ENCODE data around the gene CMTM4.
"Not testable (repeated sequence)": the region's sequence is repeated elsewhere in the genome, so short reads cannot be mapped to it uniquely, and the experiment has no call there.

The CMTM4 gene

GRCh38 chr16:66594739-66595138, 101.8 kb downstream of the CMTM4 start:
- DNase-seq (ENCODE audit: low read depth, low spot score), result no peak

GRCh38 chr16:66592814-66593213, 103.7 kb downstream of the CMTM4 start:
- no peak for DNase-seq (ENCODE audit: low read depth, low spot score)

- DNase-seq (ENCODE audit: low read depth, low spot score), result no peak
Observed at GRCh38 chr16:66592241-66592640, 104.3 kb downstream of the CMTM4 start.

- no peak for DNase-seq (ENCODE audit: low read depth, low spot score)
Observed at GRCh38 chr16:66591018-66591417, 105.5 kb downstream of the CMTM4 start.

- no peak for DNase-seq (ENCODE audit: low read depth, low spot score)
Observed at GRCh38 chr16:66590322-66590721, 106.2 kb downstream of the CMTM4 start.

- DNase-seq (ENCODE audit: low read depth, low spot score), result no peak
Observed at GRCh38 chr16:66588981-66589713, 107.4 kb downstream of the CMTM4 start.

- no peak for DNase-seq (ENCODE audit: low read depth, low spot score)
Observed at GRCh38 chr16:66587881-66588600, 108.5 kb downstream of the CMTM4 start.

GRCh38 chr16:66585481-66586239, 110.9 kb downstream of the CMTM4 start:
- DNase-seq (ENCODE audit: low read depth, low spot score), result no peak

- no peak for DNase-seq (ENCODE audit: low read depth, low spot score)
Observed at GRCh38 chr16:66581246-66581952, 115.1 kb downstream of the CMTM4 start.

GRCh38 chr16:66580605-66581209, 115.8 kb downstream of the CMTM4 start:
- no peak for DNase-seq (ENCODE audit: low read depth, low spot score)

- no peak for DNase-seq (ENCODE audit: low read depth, low spot score)
Observed at GRCh38 chr16:66578651-66579531, 117.7 kb downstream of the CMTM4 start, which contains the start of gene CMTM2. Gene CMTM2, plus strand, starts transcription at chr16:66579463. Its CDS starts 145 bp downstream, at chr16:66579608.

- no peak for DNase-seq (ENCODE audit: low read depth, low spot score)
Observed at GRCh38 chr16:66576296-66576695, 120.2 kb downstream of the CMTM4 start.

- DNase-seq (ENCODE audit: low read depth, low spot score), result no peak
Observed at GRCh38 chr16:66575060-66575459, 121.5 kb downstream of the CMTM4 start.

GRCh38 chr16:66574531-66574930, 122.0 kb downstream of the CMTM4 start:
- no peak for DNase-seq (ENCODE audit: low read depth, low spot score)

- no peak for DNase-seq (ENCODE audit: low read depth, low spot score)
Observed at GRCh38 chr16:66574081-66574480, 122.5 kb downstream of the CMTM4 start.

- no peak for DNase-seq (ENCODE audit: low read depth, low spot score)
Observed at GRCh38 chr16:66572356-66572755, 124.2 kb downstream of the CMTM4 start.

GRCh38 chr16:66569827-66570405, 126.6 kb downstream of the CMTM4 start:
- DNase-seq (ENCODE audit: low read depth, low spot score), result no peak

GRCh38 chr16:66569131-66569530, 127.4 kb downstream of the CMTM4 start:
- no peak for DNase-seq (ENCODE audit: low read depth, low spot score)

- DNase-seq (ENCODE audit: low read depth, low spot score), result no peak
Observed at GRCh38 chr16:66568355-66568754, 128.2 kb downstream of the CMTM4 start.

- DNase-seq (ENCODE audit: low read depth, low spot score), result not testable (repeated sequence)
Observed at GRCh38 chr16:66567270-66567669, 129.3 kb downstream of the CMTM4 start.
